Measurements from ENCODE around the gene AOPEP. TPM values are rescaled to one million over a fixed set of nuclear protein-coding genes. Genes with fewer than 3 reads are reported as not detected.

AOPEP gene
- total and polyA plus RNA-seq, 2 of the 13 experiments (the other 11 are each of a cell fraction or from before 2014, with no cell fraction given), result 22.2 to 41.6 TPM

GRCh38 chr9:94867281-94867841 lies 140.9 kb downstream of the AOPEP start (continued):
- TF ChIP-seq ZNF552 (CRISPR knock-in tag; IDR thresholded peaks at IDR 0.05; ENCODE audit: borderline replicate concordance) (no peak), TBL1XR1 (IDR thresholded peaks at IDR 0.05; ENCODE audit: borderline replicate concordance, low read length, partially characterized antibody) (peak; percentile 99), ATF1 (CRISPR knock-in tag; IDR thresholded peaks at IDR 0.05) (peak; percentile 51; the same call in 1 of the 2 replicates), RXRB (CRISPR knock-in tag; IDR thresholded peaks at IDR 0.05; ENCODE audit: borderline replicate concordance) (peak; percentile 99), DR1 (CRISPR knock-in tag; IDR thresholded peaks at IDR 0.05) (no peak), BCL6 (CRISPR knock-in tag; IDR thresholded peaks at IDR 0.05) (peak; percentile 98), ZNF775 (CRISPR knock-in tag; IDR thresholded peaks at IDR 0.05; ENCODE audit: borderline replicate concordance) (no peak), KLF16 (CRISPR knock-in tag; IDR thresholded peaks at IDR 0.05) (no peak), ZBTB20 (CRISPR knock-in tag; IDR thresholded peaks at IDR 0.05; ENCODE audit: borderline replicate concordance, low read depth) (peak; percentile 63; the same call in 1 of the 2 replicates), HNF1A (IDR thresholded peaks at IDR 0.05; ENCODE audit: low read depth) (0 out of 2 replicates have a peak, but pooled peaks have one; percentile 13), HNF1A (CRISPR knock-in tag; IDR thresholded peaks at IDR 0.05; ENCODE audit: borderline replicate concordance) (no peak; the same call in 1 of the 2 replicates), PITX1 (CRISPR knock-in tag; IDR thresholded peaks at IDR 0.05) (0 out of 2 replicates have a peak, but pooled peaks have one; percentile 27), ZNF292 (CRISPR knock-in tag; IDR thresholded peaks at IDR 0.05; ENCODE audit: borderline replicate concordance, low read depth) (peak; percentile 86; the same call in 1 of the 2 replicates), HMG20B (CRISPR knock-in tag; conservative IDR thresholded peaks at IDR 0.05) (no peak), PTBP1 (IDR thresholded peaks at IDR 0.05; ENCODE audit: low read depth, low read length, poor library complexity, severe bottlenecking) (no peak), SRSF9 (IDR thresholded peaks at IDR 0.05; ENCODE audit: borderline replicate concordance, insufficient read depth, low read depth, low read length, poor library complexity, severe bottlenecking) (no peak), CHD2 (IDR thresholded peaks at IDR 0.05; ENCODE audit: low read depth, low read length) (no peak), ATAD3A (CRISPR knock-in tag; IDR thresholded peaks at IDR 0.05) (no peak)
- TF ChIP-seq, protein P1, sequence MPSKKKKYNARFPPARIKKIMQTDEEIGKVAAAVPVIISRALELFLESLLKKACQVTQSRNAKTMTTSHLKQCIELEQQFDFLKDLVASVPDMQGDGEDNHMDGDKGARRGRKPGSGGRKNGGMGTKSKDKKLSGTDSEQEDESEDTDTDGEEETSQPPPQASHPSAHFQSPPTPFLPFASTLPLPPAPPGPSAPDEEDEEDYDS (CRISPR knock-in tag; IDR thresholded peaks at IDR 0.05), result peak; percentile 32; the same call in 1 of the 2 replicates
- TF ChIP-seq, protein P2, sequence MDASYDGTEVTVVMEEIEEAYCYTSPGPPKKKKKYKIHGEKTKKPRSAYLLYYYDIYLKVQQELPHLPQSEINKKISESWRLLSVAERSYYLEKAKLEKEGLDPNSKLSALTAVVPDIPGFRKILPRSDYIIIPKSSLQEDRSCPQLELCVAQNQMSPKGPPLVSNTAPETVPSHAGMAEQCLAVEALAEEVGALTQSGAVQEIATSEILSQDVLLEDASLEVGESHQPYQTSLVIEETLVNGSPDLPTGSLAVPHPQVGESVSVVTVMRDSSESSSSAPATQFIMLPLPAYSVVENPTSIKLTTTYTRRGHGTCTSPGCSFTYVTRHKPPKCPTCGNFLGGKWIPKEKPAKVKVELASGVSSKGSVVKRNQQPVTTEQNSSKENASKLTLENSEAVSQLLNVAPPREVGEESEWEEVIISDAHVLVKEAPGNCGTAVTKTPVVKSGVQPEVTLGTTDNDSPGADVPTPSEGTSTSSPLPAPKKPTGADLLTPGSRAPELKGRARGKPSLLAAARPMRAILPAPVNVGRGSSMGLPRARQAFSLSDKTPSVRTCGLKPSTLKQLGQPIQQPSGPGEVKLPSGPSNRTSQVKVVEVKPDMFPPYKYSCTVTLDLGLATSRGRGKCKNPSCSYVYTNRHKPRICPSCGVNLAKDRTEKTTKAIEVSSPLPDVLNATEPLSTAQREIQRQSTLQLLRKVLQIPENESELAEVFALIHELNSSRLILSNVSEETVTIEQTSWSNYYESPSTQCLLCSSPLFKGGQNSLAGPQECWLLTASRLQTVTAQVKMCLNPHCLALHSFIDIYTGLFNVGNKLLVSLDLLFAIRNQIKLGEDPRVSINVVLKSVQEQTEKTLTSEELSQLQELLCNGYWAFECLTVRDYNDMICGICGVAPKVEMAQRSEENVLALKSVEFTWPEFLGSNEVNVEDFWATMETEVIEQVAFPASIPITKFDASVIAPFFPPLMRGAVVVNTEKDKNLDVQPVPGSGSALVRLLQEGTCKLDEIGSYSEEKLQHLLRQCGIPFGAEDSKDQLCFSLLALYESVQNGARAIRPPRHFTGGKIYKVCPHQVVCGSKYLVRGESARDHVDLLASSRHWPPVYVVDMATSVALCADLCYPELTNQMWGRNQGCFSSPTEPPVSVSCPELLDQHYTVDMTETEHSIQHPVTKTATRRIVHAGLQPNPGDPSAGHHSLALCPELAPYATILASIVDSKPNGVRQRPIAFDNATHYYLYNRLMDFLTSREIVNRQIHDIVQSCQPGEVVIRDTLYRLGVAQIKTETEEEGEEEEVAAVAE (CRISPR knock-in tag; IDR thresholded peaks at IDR 0.05; ENCODE audit: borderline replicate concordance), result no peak
